IMR-90 (cell line): Measurements from ENCODE around the gene ADAMTS13. TPM values are rescaled to one million over a fixed set of nuclear protein-coding genes. Genes with fewer than 3 reads are reported as not detected.

Experiments used
- ATAC-seq: fragments of 200-7000 bp; cut with Tn5 transposase; 2 replicates; pipeline ENCODE4 v1.9.1; 2020; ENCODE audit warnings: low read depth, mild to moderate bottlenecking, moderate library complexity
- BruUV-seq: library from RNA; stranded (reverse); fragments of 400-500 nt; replicated peaks from 2 replicates; lab custom pipeline; 2021; lab: Mats Ljungman, UMichigan
- CTCF ChIA-PET: fragments of 300-600 bp; formaldehyde crosslinking; extraction: SDS; loops from one replicate; lab custom pipeline; 2021; ENCODE audit warnings: antibody characterized with exemption; lab: Yijun Ruan, JAX
- POLR2A ChIA-PET: fragments of 300-600 bp; sonication (Branson Sonifier 250); formaldehyde crosslinking; loops from one replicate; lab custom pipeline; 2022; ENCODE audit warnings: antibody characterized with exemption; ENCODE audit not compliant: unreplicated experiment; lab: Charles Lee
- DNase-seq: peaks from one replicate; pipeline ENCODE4 v3.0.0; 2013
- H2AFZ ChIP-seq: replicated peaks from 2 replicates; pipeline ENCODE3; 2013; ENCODE audit warnings: low read length, mild to moderate bottlenecking; ENCODE audit not compliant: poor library complexity
- H2AK5ac ChIP-seq: 2 replicates; pipeline ENCODE4 v1.6.1; 2013; ENCODE audit warnings: low read depth, low read length, inconsistent platforms
- H2AK9ac ChIP-seq: replicated peaks from 2 replicates; pipeline ENCODE3; 2013; ENCODE audit warnings: mild to moderate bottlenecking, low read depth, low read length, moderate library complexity; ENCODE audit not compliant: poor library complexity
- H2BK120ac ChIP-seq: 2 replicates; pipeline ENCODE4 v1.6.1; 2013; ENCODE audit warnings: low read depth, low read length, inconsistent platforms
- H2BK15ac ChIP-seq: 3 replicates; pipeline ENCODE4 v1.6.1; 2013; ENCODE audit warnings: low read depth, low read length, inconsistent platforms
- H2BK20ac ChIP-seq: 2 replicates; pipeline ENCODE4 v1.6.1; 2013; ENCODE audit warnings: low read depth, mild to moderate bottlenecking, inconsistent platforms, low read length, moderate library complexity
- H2BK5ac ChIP-seq: 2 replicates; pipeline ENCODE4 v1.6.1; 2013; ENCODE audit warnings: mild to moderate bottlenecking, low read depth, low read length, inconsistent platforms; ENCODE audit not compliant: poor library complexity, severe bottlenecking
- H3K14ac ChIP-seq: replicated peaks from 2 replicates; pipeline ENCODE4 v1.6.1; 2013; ENCODE audit warnings: low read depth, low read length, inconsistent platforms
- H3K18ac ChIP-seq: 2 replicates; pipeline ENCODE4 v1.6.1; 2013; ENCODE audit warnings: low read depth, low read length, control low read depth
- H3K23ac ChIP-seq: 2 replicates; pipeline ENCODE4 v1.6.1; 2013; ENCODE audit warnings: low read depth, low read length, inconsistent platforms
- H3K27ac ChIP-seq: 2 replicates; pipeline ENCODE4 v1.5.1; 2013; ENCODE audit warnings: mild to moderate bottlenecking, control low read depth, low read length; ENCODE audit not compliant: insufficient read depth
- H3K27me3 ChIP-seq: 2 replicates; pipeline ENCODE4 v1.6.1; 2013; ENCODE audit warnings: low read length; ENCODE audit not compliant: control insufficient read depth, insufficient read depth
- H3K36me3 ChIP-seq: 2 replicates; pipeline ENCODE4 v1.6.1; 2013; ENCODE audit warnings: low read length, mixed read lengths; ENCODE audit not compliant: control insufficient read depth, insufficient read depth
- H3K4ac ChIP-seq: 2 replicates; pipeline ENCODE4 v1.6.1; 2013; ENCODE audit warnings: low read depth, low read length, inconsistent platforms
- H3K4me1 ChIP-seq: 2 replicates; pipeline ENCODE4 v1.6.1; 2013; ENCODE audit warnings: low read length, mixed read lengths; ENCODE audit not compliant: control insufficient read depth, insufficient read depth
- H3K4me2 ChIP-seq: 2 replicates; pipeline ENCODE4 v1.6.1; 2013; ENCODE audit warnings: low read depth, mild to moderate bottlenecking, control low read depth, low read length, moderate library complexity
- H3K4me3 ChIP-seq: 2 replicates; pipeline ENCODE4 v1.5.1; 2013; ENCODE audit warnings: low read depth, mild to moderate bottlenecking, control low read depth, low read length, moderate library complexity; ENCODE audit not compliant: insufficient read depth
- H3K56ac ChIP-seq: 2 replicates; pipeline ENCODE4 v1.6.1; 2013; ENCODE audit warnings: low read length, inconsistent platforms; ENCODE audit not compliant: insufficient read depth; ENCODE audit errors: extremely low read depth
- H3K79me1 ChIP-seq, 2 experiments: 2 replicates each; pipeline ENCODE4 v1.6.1; 2013; ENCODE audit warnings: low read length in 2 of 2, inconsistent platforms in 1 of 2, low read depth in 1 of 2
- H3K9ac ChIP-seq: 2 replicates; pipeline ENCODE4 v1.6.1; 2013; ENCODE audit warnings: low read depth, low read length, control low read depth
- H3K9me1 ChIP-seq: 2 replicates; pipeline ENCODE4 v1.6.1; 2013; ENCODE audit warnings: low read length, inconsistent platforms; ENCODE audit not compliant: insufficient read depth
- H3K9me3 ChIP-seq: 2 replicates; pipeline ENCODE4 v1.6.1; 2013; ENCODE audit warnings: low read length; ENCODE audit not compliant: control insufficient read depth, insufficient read depth
- H4K20me1 ChIP-seq: 2 replicates; pipeline ENCODE4 v1.6.1; 2013; ENCODE audit warnings: low read length, inconsistent platforms; ENCODE audit not compliant: insufficient read depth
- H4K5ac ChIP-seq: 2 replicates; pipeline ENCODE4 v1.6.1; 2013; ENCODE audit warnings: mild to moderate bottlenecking, low read depth, low read length, control low read depth
- H4K8ac ChIP-seq, 2 experiments: 2 replicates each; pipeline ENCODE4 v1.6.1; 2013; ENCODE audit warnings: low read depth in 2 of 2, low read length in 2 of 2, control low read depth in 1 of 2, inconsistent platforms in 1 of 2
- H4K91ac ChIP-seq: 2 replicates; pipeline ENCODE4 v1.6.1; 2013; ENCODE audit warnings: low read depth, low read length, inconsistent platforms; ENCODE audit not compliant: insufficient read depth
- BHLHE40 ChIP-seq: fragments of 150-350 bp; IDR thresholded peaks from 2 replicates; pipeline ENCODE4 v1.6.1; 2016; ENCODE audit warnings: mild to moderate bottlenecking, low read depth, low read length
- RCOR1 ChIP-seq: IDR thresholded peaks from 2 replicates; pipeline ENCODE4 v1.6.1; 2012; ENCODE audit warnings: mild to moderate bottlenecking, low read length, improper control_type of control experiment; ENCODE audit not compliant: insufficient replicate concordance
- WGBS, 2 experiments: methylation state at CpG; one replicate each; pipeline versions ENCODE4 v1.1.5 to v1.1.7; 2013; ENCODE audit warnings: missing lambda C conversion rate in 2 of 2; ENCODE audit not compliant: insufficient read length in 1 of 2; ENCODE audit errors: extremely low coverage in 2 of 2; 5-methylcytosine and 5-hydroxymethylcytosine counted together
- dilution Hi-C: fragments of 300-500 bp; cut with HindIII; formaldehyde crosslinking; loops from one replicate; pipeline ENCODE4 v1.14.3; 2018; ENCODE audit warnings: low sequenced_read_pairs; ENCODE audit not compliant: unreplicated experiment
- in situ Hi-C: fragments of 300-500 bp; cut with MboI; formaldehyde crosslinking; loops from 3 replicates; pipeline ENCODE4 v1.14.3; 2019; ENCODE audit warnings: low sequenced_read_pairs, inconsistent platforms, mixed read lengths
- intact Hi-C: fragments of 100-400 bp; cut with micrococcal nuclease; formaldehyde crosslinking; loops from 2 replicates; pipeline ENCODE4 v1.10.0; 2022
- polyA plus RNA-seq, 3 experiments: library from polyadenylated mRNA; depleted of rRNA; stranded (reverse); fragments of >200 nt; gene quantifications; 2 replicates each; pipeline ENCODE4 v1.2.3, GENCODE V29; 2012; ENCODE audit warnings: low replicate concordance in 1 of 3
- total RNA-seq: library from RNA; depleted of rRNA; stranded (reverse); fragments of >200 nt; gene quantifications from 2 replicates; pipeline ENCODE4 v1.2.3, GENCODE V29; 2012
- TF ChIP-seq, protein P1 (sequence below): conservative IDR thresholded peaks from 2 replicates; pipeline ENCODE4 v1.5.1; 2012; ENCODE audit warnings: mild to moderate bottlenecking, low read depth, low read length, improper control_type of control experiment

Gene ADAMTS13
- total and polyA plus RNA-seq, 2 of the 4 experiments (the other 2 are of a cell fraction), result 0.18 to 2.8 TPM

GRCh38 chr9:133405508-133406438 lies 16.4 kb upstream of the ADAMTS13 start:
- DNase-seq, result peak; percentile 60
- Histone ChIP-seq H3K4me2 (no peak overlapping the region), H3K9me3 (no peaks in the 10 kb centered on the region), H4K20me1 (peaks cover 17% of the 10 kb centered on the region), H3K4ac (no peak overlapping the region), H4K5ac (no peak overlapping the region), H2BK15ac (no peak overlapping the region), H2BK5ac (no peak overlapping the region), H2AK5ac (no peak overlapping the region), H3K27ac (no peak overlapping the region; the same call in 1 of the 2 replicates), H3K4me1 (peaks cover 2% of the 10 kb centered on the region; the same call in 1 of the 2 replicates), H3K56ac (no peak overlapping the region), H2AFZ (peak overlapping the region; percentile 34), H3K23ac (no peak overlapping the region), H3K14ac (no peak overlapping the region), H3K9ac (no peak overlapping the region), H3K36me3 (peaks cover 40% of the 10 kb centered on the region), H3K9me1 (0 out of 2 replicates have a peak, but pooled peaks cover 4% of the 10 kb centered on the region), H3K18ac (no peak overlapping the region), H4K8ac (no peak overlapping the region), H3K4me3 (no peak overlapping the region), H4K91ac (no peak overlapping the region), H3K27me3 (no peaks in the 10 kb centered on the region), H2BK120ac (no peak overlapping the region), H2BK20ac (no peak overlapping the region), H2AK9ac (peak overlapping the region; percentile 46), H3K79me1 (peaks cover 0 to 22% of the 10 kb centered on the region in 2 experiments; a peak in 2 of 4 replicates)
- CTCF ChIA-PET, result no interaction called here
- BruUV-seq, result no TSS peak
- peak; percentile 13 for ATAC-seq
- TF ChIP-seq, protein P1, sequence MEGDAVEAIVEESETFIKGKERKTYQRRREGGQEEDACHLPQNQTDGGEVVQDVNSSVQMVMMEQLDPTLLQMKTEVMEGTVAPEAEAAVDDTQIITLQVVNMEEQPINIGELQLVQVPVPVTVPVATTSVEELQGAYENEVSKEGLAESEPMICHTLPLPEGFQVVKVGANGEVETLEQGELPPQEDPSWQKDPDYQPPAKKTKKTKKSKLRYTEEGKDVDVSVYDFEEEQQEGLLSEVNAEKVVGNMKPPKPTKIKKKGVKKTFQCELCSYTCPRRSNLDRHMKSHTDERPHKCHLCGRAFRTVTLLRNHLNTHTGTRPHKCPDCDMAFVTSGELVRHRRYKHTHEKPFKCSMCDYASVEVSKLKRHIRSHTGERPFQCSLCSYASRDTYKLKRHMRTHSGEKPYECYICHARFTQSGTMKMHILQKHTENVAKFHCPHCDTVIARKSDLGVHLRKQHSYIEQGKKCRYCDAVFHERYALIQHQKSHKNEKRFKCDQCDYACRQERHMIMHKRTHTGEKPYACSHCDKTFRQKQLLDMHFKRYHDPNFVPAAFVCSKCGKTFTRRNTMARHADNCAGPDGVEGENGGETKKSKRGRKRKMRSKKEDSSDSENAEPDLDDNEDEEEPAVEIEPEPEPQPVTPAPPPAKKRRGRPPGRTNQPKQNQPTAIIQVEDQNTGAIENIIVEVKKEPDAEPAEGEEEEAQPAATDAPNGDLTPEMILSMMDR, result no peak
- 0 out of 2 replicates have a peak, but pooled peaks have one; percentile 28 for TF ChIP-seq BHLHE40
- no peak for TF ChIP-seq RCOR1
- POLR2A ChIA-PET, result no interaction called here
- dilution Hi-C loops (no loop called here), in situ Hi-C loops (loop anchor here (10.0 kb wide), 2 partner anchors 79 to 319 kb away; no protein-coding TSS in a partner anchor), intact Hi-C loops (loop anchor here (1.0 to 5.0 kb wide), 2 partner anchors 81 to 587 kb away; partner anchors contain the start of gene VAV2)
- 89% methylated on average over 5 of the region's 19 CpGs; no CpG with 5 or more reads in 1 of the 2 experiments for WGBS, 2 experiments
